ENCODE results near the gene NTSR2.

NTSR2 gene

GRCh38 chr2:11657646-11658045 is 12.3 kb downstream of the NTSR2 start:
- DNase-seq (ENCODE audit: low read depth), result no peak

DNA sequence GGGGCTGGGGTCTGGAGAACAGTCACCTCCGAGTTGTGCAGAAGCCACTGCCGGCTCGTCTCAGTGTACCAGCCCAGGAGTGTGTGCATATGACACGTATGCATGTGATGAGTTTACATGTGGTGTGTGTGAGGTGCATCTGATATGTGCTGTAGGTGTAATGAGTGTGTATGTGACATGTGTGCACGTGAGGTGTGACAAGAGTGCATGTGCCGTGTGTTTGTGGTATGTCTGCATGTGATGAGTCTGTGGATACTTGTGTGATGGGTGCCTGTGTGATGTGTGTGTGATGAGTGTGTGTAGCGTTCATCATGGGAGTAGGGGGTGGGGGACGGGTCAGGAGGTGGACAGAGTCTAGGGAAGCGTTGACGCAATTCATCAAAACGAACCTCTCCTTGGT is 12.8 kb downstream of the NTSR2 start:
- DNase-seq (ENCODE audit: low read depth), result no peak

DNA sequence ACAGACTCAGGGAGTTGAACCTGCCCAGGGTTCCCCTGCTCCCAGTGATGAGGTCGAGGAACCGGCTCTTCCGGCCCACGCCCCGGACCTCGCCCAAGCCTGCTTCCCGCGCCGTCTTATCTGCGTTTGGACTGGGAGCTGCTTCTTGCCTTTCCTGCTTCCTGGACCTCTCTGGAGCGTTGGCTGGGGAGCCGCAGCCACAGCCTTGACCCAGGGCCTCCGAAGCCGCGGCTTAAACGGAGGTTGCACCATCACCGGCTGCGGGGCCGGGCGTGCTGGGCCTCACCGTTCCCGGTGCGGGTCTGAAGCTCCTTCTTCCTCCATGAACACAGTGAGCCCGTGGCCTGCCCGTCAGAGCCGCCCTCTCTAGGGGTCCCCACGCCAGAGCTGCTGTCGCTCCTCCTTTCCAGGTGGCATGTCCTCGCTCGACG is 13.3 kb downstream of the NTSR2 start:
- DNase-seq (ENCODE audit: low read depth), result no peak

- no peak for DNase-seq (ENCODE audit: low read depth)
Observed at GRCh38 chr2:11656252-11656651, 13.7 kb downstream of the NTSR2 start.

GRCh38 chr2:11655495-11655894 is 14.5 kb downstream of the NTSR2 start:
- DNase-seq (ENCODE audit: low read depth), result no peak

- DNase-seq (ENCODE audit: low read depth), result no peak
Observed at GRCh38 chr2:11652553-11652952, 17.4 kb downstream of the NTSR2 start.

GRCh38 chr2:11651856-11652548 is 18.0 kb downstream of the NTSR2 start:
- DNase-seq (ENCODE audit: low read depth), result no peak

DNA sequence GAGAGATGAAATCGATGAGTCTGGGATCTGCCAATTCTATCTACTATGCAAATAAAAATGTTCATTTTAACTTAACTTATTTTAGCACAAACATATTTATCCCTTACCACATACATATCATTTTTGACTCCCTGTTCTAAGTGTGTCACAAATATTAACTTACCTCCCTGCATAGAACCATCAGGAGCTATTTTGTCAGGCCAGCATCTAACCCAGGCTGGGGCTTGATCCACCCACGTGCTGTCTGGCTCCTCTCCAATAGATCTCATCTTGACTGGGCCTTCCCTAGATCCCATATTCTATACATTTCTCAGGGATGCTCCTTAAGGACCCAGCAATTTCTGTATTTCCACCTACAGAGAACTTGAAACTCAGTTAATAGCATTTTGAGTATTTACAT is 20.9 kb downstream of the NTSR2 start:
- no peak for DNase-seq (ENCODE audit: low read depth)

DNA sequence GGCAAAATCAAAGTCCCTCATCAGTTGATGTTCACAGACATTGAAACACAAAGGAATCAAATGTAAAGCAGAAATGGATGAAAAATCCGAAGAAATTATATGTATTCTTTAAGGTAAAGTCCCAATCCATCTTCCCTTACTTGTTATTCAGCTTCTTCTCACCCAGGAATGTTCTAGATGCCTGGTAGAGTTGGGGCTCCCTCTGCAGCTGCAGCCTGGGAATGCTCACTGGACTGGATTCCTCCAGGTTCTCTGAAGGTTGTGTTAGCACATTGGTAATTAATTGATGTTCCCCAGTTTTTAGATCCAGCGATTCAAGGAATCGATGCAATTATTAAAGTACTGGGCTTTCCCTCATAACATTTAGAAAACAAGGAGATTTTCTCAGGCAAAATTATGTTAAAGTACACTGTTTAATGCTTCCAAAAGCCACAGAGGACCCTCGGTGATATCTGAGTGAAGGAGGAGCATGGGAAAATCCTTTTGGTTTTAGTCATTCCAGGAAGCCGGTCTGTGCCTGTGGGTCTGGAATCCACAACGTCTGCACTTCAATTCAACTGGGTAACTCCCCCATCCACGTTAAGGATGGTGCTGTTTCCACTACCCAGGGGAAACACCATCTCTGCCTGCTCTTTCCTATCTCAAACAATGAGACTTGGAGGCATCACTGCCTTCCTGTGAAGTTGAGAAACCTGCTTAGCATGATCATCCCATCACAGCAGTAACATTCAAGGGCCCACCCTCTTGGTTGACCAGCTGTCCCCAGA is 22.0 kb downstream of the NTSR2 start:
- DNase-seq (ENCODE audit: low read depth), result no peak

- DNase-seq (ENCODE audit: low read depth), result no peak
Observed at GRCh38 chr2:11646530-11646929, 23.5 kb downstream of the NTSR2 start.

GRCh38 chr2:11644293-11644692 is 25.7 kb downstream of the NTSR2 start:
- no peak for DNase-seq (ENCODE audit: low read depth)

GRCh38 chr2:11642972-11643371 is 27.0 kb downstream of the NTSR2 start:
- no peak for DNase-seq (ENCODE audit: low read depth)

DNA sequence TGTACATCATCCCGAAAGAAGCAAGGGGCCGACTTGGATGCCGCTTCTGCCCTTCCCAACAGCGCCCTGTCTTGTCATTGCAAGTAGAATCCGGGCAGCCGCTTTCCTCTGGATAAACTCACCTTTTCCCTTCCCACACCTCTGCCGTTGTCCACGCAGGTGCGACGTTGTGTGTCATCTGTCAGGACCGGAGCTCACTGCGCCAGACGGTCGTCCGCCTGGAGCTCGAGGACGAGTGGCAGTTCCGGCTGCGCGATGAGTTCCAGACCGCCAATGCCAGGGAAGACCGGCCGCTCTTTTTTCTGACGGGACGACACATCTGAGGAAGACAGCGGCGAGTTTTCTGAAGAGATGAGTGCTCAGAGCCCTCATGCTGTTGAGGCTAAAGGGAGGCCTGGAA is 29.9 kb downstream of the NTSR2 start:
- no peak for DNase-seq (ENCODE audit: low read depth)

DNA sequence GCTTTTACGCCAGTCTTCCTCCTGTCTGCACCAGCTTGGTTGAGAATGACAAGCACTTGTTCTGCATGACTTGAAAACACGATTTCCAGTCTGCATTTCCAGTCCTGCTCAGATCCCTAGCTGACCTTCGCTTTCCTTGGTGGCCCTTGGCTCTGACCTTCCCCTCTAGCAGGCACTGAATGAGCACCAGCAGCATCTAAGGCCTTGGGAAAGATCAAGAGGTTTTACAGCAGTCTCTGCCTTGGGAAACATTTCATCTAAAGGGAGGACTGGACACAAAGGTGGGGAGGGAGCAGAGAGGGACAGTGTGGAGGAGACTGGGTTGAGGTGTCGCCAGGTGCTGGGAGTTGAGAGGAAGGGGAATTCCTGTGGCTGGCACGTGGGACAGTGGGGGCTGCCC is 30.5 kb downstream of the NTSR2 start:
- DNase-seq (ENCODE audit: low read depth), result no peak

DNA sequence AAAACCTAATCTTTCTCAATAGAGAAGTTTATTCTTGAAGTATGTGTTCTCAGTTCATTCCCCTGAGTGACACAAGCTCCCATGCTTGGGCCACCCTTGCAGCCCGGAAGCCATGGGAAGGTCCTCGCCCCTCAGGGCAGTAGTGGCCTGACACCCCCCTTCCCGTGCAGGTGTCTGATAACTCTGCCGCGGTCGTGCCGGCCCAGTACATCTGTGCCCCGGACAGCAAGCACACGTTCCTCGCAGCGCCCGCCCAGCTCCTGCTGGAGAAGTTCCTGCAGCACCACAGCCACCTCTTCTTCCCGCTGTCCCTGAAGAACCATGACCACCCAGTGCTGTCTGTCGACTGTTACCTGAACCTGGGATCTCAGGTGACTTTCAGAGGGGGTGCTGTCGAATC is 32.4 kb downstream of the NTSR2 start:
- no peak for DNase-seq (ENCODE audit: low read depth)

- DNase-seq (ENCODE audit: low read depth), result no peak
Observed at GRCh38 chr2:11636593-11637295, 33.3 kb downstream of the NTSR2 start.

DNA sequence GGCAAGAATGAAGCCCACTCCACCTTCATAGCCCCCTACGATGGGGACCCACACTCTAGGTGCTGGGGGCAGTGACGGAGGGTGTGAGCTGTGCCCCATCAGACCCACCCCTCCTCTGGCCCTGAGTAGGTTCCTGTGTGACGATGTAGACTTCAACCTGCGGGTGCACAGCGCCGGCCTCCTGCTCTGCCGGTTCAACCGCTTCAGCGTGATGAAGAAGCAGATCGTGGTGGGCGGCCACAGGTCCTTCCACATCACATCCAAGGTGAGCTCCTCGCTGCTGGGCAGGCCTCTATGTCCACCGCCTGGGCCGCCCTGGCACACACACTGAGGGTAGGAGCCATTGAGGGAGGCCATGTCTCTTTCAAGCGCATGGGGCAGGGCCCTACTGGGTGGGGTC is 34.9 kb downstream of the NTSR2 start:
- DNase-seq (ENCODE audit: low read depth), result no peak

DNA sequence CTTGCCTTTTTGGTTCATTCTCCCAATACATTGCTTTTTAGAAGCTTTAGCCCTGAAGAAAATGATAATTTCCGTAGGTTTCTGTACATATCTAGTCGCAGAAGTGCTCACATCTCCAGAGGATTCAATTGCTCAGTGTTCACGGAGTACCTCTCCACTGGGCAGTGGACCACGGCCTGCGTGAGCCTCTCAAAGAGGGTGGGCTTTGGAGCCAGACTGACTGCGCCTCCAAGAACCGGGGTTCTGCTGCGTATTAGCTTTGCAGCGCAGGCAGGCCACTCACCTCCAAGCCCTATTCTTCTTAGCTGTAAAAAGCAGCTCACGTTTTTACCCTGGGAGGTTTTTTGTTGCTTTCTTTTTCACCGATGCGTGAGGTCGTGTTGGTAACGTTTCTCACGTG is 35.4 kb downstream of the NTSR2 start:
- DNase-seq (ENCODE audit: low read depth), result no peak

DNA sequence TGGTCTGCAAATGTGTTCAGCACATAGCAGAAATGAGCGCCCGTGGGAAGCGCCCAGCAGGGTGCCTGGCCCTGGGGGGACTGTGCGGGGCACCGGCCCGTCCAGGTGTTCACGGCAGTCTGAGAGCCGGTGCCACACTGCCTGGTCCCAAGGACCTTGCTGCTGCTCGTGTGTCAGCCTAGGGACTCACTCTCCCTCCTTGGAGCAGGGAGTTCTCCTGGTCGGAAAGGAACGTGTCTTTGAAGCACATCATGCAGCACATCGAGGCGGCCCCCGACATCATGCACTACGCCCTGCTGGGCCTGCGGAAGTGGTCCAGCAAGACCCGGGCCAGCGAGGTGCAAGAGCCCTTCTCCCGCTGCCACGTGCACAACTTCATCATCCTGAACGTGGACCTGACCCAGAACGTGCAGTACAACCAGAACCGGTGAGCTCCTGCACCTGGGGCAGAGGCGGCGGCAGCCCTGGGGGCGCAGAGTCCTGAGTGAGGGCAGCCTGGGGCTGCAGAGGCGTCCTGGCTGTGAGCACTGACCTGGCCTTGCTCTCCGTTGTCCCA is 36.0 kb downstream of the NTSR2 start:
- no peak for DNase-seq (ENCODE audit: low read depth)

DNA sequence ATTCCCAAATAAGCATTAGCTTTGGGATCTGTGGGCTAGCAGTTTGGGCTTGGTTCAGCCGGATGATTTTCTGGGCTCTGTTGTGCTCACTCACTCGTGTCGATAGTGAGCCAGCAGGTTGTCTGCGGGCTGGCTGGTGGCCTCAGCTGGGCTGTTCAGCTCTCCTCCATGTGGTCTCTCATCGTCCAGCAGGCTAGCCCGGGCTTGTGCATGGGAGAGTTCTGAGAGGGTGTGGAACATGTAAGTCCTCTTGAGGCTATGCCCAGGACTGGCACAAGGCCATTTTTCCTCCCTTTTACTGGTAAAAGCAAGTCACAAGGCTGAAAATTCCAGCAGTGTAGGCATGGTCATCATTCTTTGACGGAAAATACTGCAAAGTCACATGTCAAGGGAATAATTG is 38.5 kb downstream of the NTSR2 start:
- no peak for DNase-seq (ENCODE audit: low read depth)

- DNase-seq (ENCODE audit: low read depth), result no peak
Observed at GRCh38 chr2:11630855-11631254, 39.1 kb downstream of the NTSR2 start.

- DNase-seq (ENCODE audit: low read depth), result no peak
Observed at GRCh38 chr2:11629851-11630250, 40.1 kb downstream of the NTSR2 start.

DNA sequence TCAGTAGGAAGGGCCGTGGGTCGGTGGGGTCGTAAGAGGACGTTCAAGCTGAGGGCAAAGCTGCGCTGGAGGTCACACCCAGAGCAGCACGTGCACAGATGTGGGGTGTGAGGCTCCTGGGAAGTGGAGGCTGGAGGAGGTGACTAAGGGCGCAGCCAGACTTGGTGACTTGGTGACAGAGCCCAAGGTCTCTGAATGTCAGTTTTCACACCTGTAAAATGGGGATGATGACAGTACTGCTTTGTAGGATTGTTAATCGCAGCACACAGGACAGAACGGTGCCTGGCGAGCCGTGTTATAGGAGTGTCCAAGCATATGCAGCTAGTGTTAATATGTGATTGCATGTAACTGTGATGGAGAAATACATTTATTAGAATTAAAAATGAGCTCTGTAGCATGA is 40.8 kb downstream of the NTSR2 start:
- DNase-seq (ENCODE audit: low read depth), result no peak
